ENCODE results near the gene KRT7.

DNA sequence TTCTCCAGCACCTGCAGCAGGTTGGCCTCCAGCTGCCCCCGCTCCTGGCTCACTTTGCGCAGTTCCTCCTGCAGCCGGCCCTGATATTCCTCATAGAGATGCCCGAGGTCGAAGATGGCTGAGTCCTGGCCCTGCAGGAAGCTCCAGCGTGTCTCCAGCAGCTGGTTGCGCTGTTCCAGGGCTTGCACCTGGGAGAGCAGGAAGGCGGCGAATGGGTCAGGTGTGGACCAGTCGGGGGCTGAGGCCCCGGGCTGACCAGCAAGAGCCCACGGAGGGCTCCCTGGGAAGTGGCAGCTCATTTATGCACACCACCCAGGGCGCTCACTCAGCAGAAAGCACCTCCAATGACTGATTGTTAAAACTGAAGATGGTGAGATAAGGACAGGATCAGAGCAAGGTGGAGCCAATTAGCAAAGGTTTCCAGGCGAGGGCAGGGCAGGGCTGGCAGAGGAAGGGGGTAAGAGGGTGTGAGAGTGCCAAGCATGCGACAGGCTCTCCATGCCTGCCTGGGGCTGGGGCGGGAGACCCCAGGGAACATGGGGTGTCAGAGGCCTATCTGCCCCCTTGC, 47.6 kb upstream of the KRT7 start:
- no peak for TF ChIP-seq EZH2 (IDR thresholded peaks at IDR 0.05; ENCODE audit: borderline replicate concordance, low read depth, low read length, severe bottlenecking)
- TF ChIP-seq, protein P1, sequence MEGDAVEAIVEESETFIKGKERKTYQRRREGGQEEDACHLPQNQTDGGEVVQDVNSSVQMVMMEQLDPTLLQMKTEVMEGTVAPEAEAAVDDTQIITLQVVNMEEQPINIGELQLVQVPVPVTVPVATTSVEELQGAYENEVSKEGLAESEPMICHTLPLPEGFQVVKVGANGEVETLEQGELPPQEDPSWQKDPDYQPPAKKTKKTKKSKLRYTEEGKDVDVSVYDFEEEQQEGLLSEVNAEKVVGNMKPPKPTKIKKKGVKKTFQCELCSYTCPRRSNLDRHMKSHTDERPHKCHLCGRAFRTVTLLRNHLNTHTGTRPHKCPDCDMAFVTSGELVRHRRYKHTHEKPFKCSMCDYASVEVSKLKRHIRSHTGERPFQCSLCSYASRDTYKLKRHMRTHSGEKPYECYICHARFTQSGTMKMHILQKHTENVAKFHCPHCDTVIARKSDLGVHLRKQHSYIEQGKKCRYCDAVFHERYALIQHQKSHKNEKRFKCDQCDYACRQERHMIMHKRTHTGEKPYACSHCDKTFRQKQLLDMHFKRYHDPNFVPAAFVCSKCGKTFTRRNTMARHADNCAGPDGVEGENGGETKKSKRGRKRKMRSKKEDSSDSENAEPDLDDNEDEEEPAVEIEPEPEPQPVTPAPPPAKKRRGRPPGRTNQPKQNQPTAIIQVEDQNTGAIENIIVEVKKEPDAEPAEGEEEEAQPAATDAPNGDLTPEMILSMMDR (IDR thresholded peaks at IDR 0.05; ENCODE audit: extremely low read depth in 1 of 2, insufficient read depth in 1 of 2, low read depth in 1 of 2, low read length in 2 of 2), result no peak
